Stimulated activated CD8-positive, alpha-beta memory T cell treated with anti-CD3 and anti-CD28 coated beads, Interleukin-12 subunit alpha, Interleukin-12 subunit beta, amount 100 ng/mL, for 4 hours (primary cell): Measurements from ENCODE around the gene PIKFYVE.
"Not testable (repeated sequence)": the region's sequence is repeated elsewhere in the genome, so short reads cannot be mapped to it uniquely, and the experiment has no call there.

Experiments
- DNase-seq: peaks from one replicate; pipeline ENCODE4 v3.0.0-alpha.2; 2020; ENCODE audit warnings: low read depth

Gene PIKFYVE

GRCh38 chr2:208265801-208266552, at the start of gene PIKFYVE:
TSS of gene PIKFYVE (plus strand) at chr2:208266255. CDS start at chr2:208271520, 5,265 bp downstream.
- DNase-seq = peak; percentile 74

GRCh38 chr2:208221873-208222272, 44.2 kb upstream of the PIKFYVE start:
- DNase-seq = not testable (repeated sequence)

- no peak for DNase-seq
These were observed 43.7 kb upstream of the PIKFYVE start for GRCh38 chr2:208222351-208222750.

GRCh38 chr2:208224802-208225201, 41.3 kb upstream of the PIKFYVE start:
- no peak for DNase-seq

- DNase-seq = no peak
These were observed 38.3 kb upstream of the PIKFYVE start for GRCh38 chr2:208227581-208228232.

- no peak for DNase-seq
These were observed 37.6 kb upstream of the PIKFYVE start for GRCh38 chr2:208228476-208228875.

GRCh38 chr2:208234786-208235185, 31.3 kb upstream of the PIKFYVE start:
- DNase-seq = no peak

- DNase-seq = no peak
These were observed 30.2 kb upstream of the PIKFYVE start for GRCh38 chr2:208235860-208236259.

GRCh38 chr2:208239770-208240493, 26.1 kb upstream of the PIKFYVE start:
- no peak for DNase-seq

- DNase-seq = no peak
These were observed 25.3 kb upstream of the PIKFYVE start for GRCh38 chr2:208240619-208241209.

GRCh38 chr2:208244422-208244821, 21.6 kb upstream of the PIKFYVE start:
- DNase-seq = no peak

GRCh38 chr2:208245746-208246145, 20.3 kb upstream of the PIKFYVE start:
- DNase-seq = no peak

- DNase-seq = no peak
These were observed 17.5 kb upstream of the PIKFYVE start for GRCh38 chr2:208248601-208249000.

- no peak for DNase-seq
These were observed 16.8 kb upstream of the PIKFYVE start for GRCh38 chr2:208249296-208249695.

GRCh38 chr2:208250388-208250787, 15.7 kb upstream of the PIKFYVE start:
- no peak for DNase-seq

- no peak for DNase-seq
These were observed 15.0 kb upstream of the PIKFYVE start for GRCh38 chr2:208251098-208251497.

GRCh38 chr2:208252716-208253492, 13.2 kb upstream of the PIKFYVE start:
- no peak for DNase-seq

GRCh38 chr2:208253600-208254117, 12.4 kb upstream of the PIKFYVE start:
- DNase-seq = no peak

GRCh38 chr2:208254118-208254870, 11.8 kb upstream of the PIKFYVE start:
- peak; percentile 65 for DNase-seq

GRCh38 chr2:208254871-208255556, 11.0 kb upstream of the PIKFYVE start, which contains the start of gene IDH1:
TSS of gene IDH1 (minus strand) at chr2:208255071. CDS start at chr2:208251551, 3,520 bp downstream.
- DNase-seq = peak; percentile 83
